C4-2B (cell line): ENCODE data around the gene SPTBN5.

Experiments used
- H3K27ac ChIP-seq: fragments of 450-650 bp; 2 replicates; pipeline ENCODE4 v1.5.1; 2017
- ZFX ChIP-seq: fragments of 450-650 bp; IDR thresholded peaks from 2 replicates; pipeline ENCODE4 v1.6.1; 2017
- TF ChIP-seq, protein P1 (sequence below): fragments of 450-650 bp; conservative IDR thresholded peaks from 2 replicates; pipeline ENCODE4 v1.5.1; 2017; ENCODE audit warnings: mild to moderate bottlenecking

Gene SPTBN5

DNA sequence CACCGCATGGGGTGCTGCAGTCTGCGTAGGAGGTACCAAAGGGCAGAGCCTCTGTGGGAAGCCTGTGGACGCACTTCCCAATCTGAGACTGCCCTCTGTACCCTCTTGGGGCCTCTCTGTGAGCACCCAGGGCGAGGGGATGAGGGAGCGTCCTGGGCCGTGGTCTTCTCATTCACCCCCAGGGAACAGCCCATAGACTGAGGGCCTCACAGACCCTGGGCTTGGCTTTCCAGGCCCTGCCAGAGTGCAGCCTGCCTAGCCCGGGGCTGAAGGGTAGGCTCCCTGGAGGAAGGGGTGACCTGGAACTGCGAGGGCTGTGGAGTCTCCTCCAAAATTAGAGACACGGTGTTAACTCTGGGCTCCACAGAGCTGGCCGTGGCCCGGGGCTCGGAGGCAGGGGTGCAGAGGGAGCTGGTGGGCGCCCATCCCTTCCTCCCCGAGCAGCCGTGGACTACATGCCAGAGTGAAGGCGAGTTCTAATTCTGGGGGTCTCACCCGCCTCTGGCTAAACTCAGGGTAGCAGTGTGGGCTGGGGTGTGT lies 468 bp upstream of the SPTBN5 start:
- no peak overlapping the region for H3K27ac ChIP-seq

DNA sequence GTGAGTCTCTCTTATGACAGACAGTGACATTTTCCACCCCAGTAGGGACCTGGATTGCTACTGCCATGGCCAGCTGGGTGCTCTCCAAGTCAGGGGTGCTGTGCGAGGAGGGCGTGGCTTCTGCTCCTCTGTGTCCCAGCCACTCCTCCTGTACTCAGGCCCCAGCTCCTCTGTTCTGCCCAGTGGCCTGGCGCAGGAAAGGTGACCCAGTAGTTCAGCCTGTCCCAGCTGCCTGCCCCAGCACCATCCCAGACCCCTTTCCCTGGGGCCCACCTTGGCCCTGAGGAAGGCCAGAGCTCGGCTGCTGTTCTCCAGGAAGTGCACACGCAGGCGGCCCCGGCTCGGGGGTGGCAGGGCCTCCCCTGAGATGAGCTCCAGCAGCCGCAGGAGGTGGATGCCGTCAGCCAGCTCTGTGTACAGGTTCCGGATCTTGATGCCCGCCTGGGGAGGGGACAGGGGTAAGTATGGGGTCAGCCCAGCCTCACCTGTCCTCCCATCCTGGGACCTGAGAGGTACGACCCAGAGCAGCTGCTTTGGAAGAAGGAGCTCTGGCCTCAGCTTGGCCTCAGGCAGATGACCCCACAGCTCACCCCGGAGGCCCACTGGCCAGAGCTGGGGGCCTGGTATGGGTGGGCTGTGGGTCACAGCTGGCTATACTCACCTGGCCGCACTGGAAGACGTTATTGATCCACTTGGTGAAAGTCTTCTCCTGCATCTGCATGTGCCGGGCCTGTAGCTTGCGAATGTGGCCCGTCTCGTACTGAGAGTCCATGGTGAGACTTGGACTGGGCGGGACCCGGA lies 1.0 kb downstream of the SPTBN5 start:
- TF ChIP-seq, protein P1, sequence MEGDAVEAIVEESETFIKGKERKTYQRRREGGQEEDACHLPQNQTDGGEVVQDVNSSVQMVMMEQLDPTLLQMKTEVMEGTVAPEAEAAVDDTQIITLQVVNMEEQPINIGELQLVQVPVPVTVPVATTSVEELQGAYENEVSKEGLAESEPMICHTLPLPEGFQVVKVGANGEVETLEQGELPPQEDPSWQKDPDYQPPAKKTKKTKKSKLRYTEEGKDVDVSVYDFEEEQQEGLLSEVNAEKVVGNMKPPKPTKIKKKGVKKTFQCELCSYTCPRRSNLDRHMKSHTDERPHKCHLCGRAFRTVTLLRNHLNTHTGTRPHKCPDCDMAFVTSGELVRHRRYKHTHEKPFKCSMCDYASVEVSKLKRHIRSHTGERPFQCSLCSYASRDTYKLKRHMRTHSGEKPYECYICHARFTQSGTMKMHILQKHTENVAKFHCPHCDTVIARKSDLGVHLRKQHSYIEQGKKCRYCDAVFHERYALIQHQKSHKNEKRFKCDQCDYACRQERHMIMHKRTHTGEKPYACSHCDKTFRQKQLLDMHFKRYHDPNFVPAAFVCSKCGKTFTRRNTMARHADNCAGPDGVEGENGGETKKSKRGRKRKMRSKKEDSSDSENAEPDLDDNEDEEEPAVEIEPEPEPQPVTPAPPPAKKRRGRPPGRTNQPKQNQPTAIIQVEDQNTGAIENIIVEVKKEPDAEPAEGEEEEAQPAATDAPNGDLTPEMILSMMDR: no peak
- TF ChIP-seq ZFX: no peak
- peak overlapping the region; percentile 5 for H3K27ac ChIP-seq

More for the DNA sequence above, 468 bp upstream of the SPTBN5 start:
- TF ChIP-seq, protein P1: no peak

DNA sequence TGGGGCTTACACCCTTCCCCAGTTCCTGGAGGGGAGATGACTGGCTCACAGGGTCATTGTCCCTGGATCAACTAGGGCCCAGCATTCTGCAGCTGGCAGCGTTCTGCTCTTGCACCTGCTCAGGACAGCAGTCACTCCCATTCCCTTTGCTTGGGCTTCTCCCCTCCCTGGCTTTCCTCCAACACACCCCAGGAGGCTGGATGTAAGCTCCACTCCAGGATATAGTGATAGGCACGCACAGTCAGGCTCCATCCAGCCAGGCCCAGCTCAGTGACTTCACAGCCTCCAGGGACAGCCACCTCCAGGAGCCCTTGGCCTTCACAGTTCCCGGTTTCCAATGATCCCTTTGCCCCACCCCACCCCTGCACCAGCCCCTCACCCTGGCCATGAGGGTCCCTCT lies 1.9 kb downstream of the SPTBN5 start:
- peak overlapping the region; percentile 5 for H3K27ac ChIP-seq
- TF ChIP-seq, protein P1: no peak

DNA sequence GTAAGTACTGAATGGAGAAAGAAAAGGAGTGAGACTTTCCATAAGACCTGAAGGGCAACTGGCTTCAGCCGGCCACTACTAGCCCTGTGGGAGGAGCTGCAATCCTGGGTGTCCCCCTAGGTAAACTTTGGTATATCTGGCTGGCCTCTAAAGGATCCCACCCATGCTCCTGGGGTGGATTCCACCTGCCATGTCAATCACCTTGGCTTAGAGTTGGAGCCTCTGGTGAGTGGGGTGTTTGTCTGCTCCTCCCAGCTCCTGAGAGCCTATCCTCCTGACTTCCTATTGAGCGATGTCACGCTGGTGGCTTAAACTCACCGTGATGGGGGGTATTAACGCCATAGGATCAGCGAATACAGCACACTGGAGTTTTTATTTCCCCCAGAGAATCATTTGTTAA lies 2.6 kb downstream of the SPTBN5 start:
- TF ChIP-seq, protein P1: no peak
- TF ChIP-seq ZFX: no peak
- H3K27ac ChIP-seq: no peak overlapping the region

DNA sequence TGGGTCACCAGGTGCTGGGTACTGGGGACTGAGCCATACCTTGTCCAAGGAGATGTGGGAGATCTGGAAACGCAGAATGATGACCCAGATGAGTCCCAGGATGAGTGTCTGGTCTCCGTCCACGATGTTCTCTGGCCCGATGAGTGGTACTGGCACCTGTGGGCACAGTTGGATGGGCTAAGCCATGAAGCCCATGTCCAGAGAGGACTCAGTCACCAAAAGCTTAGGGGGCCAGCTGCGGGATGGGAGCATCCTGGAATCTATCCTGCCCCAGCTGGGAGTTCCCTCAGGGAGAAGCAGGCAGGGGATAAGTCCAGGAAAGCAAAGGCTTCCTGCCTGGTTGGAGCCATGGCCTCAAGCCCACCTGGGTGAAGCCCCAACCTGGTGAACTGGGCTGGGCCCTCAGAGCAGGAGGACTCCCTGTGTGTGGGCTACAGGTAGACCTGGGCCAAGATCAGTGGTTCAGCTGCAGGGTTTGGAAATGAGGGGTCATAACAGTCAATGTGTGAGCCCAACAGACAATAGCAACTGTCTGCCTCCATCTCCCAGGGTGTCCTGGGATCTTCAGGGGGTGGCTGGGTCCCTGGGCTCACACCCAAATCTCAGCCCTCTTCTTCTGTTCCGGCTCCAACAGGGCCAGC lies 3.7 kb downstream of the SPTBN5 start:
- no peak overlapping the region for H3K27ac ChIP-seq

DNA sequence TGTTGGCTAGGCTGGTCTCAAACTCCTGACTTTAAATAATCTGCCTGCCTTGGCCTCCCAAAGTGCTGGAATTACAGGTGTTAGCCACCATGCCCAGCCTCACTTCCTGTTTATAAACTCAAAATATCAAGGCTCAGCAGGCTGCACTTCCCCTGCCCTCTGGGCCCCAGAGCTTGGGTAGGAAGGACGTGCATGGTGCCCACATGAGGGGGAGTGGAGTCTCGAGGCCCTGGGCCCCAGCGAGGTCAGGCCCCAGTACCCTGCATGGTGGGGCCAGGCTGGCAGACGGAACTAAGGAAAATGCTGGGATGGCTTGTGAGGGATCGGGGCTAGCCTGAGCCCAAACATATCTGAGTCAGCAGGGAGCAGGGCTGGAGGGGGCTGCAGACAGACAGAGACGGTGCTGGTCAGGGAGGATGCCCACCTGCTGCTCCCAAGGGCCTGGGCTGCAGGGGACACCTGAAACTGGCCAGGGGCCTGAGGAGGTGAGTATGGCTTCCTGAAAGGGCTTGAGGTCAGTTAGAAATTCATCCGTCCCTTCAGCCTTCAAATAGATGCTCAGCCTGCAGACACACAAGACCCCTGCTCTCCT lies 5.1 kb downstream of the SPTBN5 start:
- no peak overlapping the region for H3K27ac ChIP-seq
- TF ChIP-seq, protein P1: no peak
- no peak for TF ChIP-seq ZFX

More for the DNA sequence above, 3.7 kb downstream of the SPTBN5 start:
- TF ChIP-seq, protein P1: no peak
- no peak for TF ChIP-seq ZFX

DNA sequence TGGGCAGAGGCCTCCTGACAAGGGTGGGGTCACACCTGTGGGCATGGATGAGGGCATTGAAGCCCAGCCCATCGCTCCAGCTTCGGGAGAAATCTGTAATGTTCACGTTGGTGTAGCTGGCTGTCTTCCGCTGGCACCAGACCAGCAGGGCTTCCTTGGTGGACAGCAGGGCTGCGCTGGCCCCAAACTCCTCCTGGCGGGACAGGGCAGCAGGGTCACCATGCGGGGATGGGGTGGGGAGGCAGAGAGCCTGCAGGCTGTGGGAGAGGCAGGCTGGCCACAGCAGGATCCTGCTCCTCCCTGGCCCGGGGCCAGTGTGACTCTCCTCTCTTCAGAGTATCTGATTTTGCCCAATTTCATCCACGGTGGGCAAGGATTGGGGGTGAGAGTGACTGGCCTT lies 6.0 kb downstream of the SPTBN5 start:
- no peak overlapping the region for H3K27ac ChIP-seq
- TF ChIP-seq, protein P1: no peak
- TF ChIP-seq ZFX: no peak
